SK-N-SH (cell line): Measurements from ENCODE around the gene NRSN1. TPM values are rescaled to one million over a fixed set of nuclear protein-coding genes. Genes with fewer than 3 reads are reported as not detected.

Source experiments
- CTCF ChIA-PET: fragments of 300-600, 350-600 bp; formaldehyde crosslinking; extraction: SDS; loops from one replicate; lab custom pipeline; 2021; lab: Yijun Ruan, JAX
- POLR2A ChIA-PET: fragments of 350-600 bp; sonication (Branson Sonifier 250); formaldehyde crosslinking; extraction: SDS; loops from one replicate; lab custom pipeline; 2020; ENCODE audit warnings: antibody characterized with exemption, inconsistent platforms; lab: Yijun Ruan, JAX
- DNase-seq: peaks from one replicate; pipeline ENCODE4 v3.0.0; 2012
- H2AFZ ChIP-seq: fragments of 200-600 bp; sonication (generic); 2 replicates; pipeline ENCODE4 v1.8.1; 2016; ENCODE audit warnings: antibody characterized with exemption, mild to moderate bottlenecking, low read depth
- H3F3A ChIP-seq: fragments of 200-600 bp; sonication (generic); replicated peaks from 2 replicates; pipeline ENCODE3; 2016; ENCODE audit warnings: antibody characterized with exemption, mild to moderate bottlenecking; ENCODE audit not compliant: insufficient read depth
- H3K27ac ChIP-seq, 2 experiments: fragments of 200-500 bp in 1 of 2; fragments of 200-600 bp in 1 of 2; sonication (Bioruptor generic) in 1 of 2; sonication (generic), shearing (Covaris generic) in 1 of 2; 2 replicates each; pipeline versions ENCODE4 v1.5.1 to v1.6.1; 2014 to 2016; ENCODE audit warnings: low read depth in 2 of 2, inconsistent platforms in 1 of 2, low read length in 1 of 2, mild to moderate bottlenecking in 1 of 2, mixed read lengths in 1 of 2
- H3K27me3 ChIP-seq: fragments of 200-600 bp; sonication (generic), shearing (Covaris generic); 2 replicates; pipeline ENCODE4 v1.6.1; 2016; ENCODE audit warnings: mixed run types; ENCODE audit not compliant: insufficient read depth
- H3K36me3 ChIP-seq, 2 experiments: fragments of 200-500 bp in 1 of 2; fragments of 200-600 bp in 1 of 2; sonication (Bioruptor generic) in 1 of 2; sonication (generic) in 1 of 2; replicated peaks in 1 of 2; 2 replicates each; pipeline versions ENCODE3 to v1.5.1; 2014 to 2016; ENCODE audit warnings: low read length in 1 of 2, mild to moderate bottlenecking in 1 of 2; ENCODE audit not compliant: insufficient read depth in 2 of 2, control insufficient read depth in 1 of 2
- H3K4me1 ChIP-seq, 2 experiments: fragments of 200-500 bp in 1 of 2; fragments of 200-600 bp in 1 of 2; sonication (Bioruptor generic) in 1 of 2; sonication (generic), shearing (Covaris generic) in 1 of 2; 2 replicates each; pipeline versions ENCODE4 v1.5.1 to v1.6.1; 2014 to 2016; ENCODE audit warnings: low read depth in 1 of 2, low read length in 1 of 2, mixed run types in 1 of 2; ENCODE audit not compliant: insufficient read depth in 2 of 2, control insufficient read depth in 1 of 2
- H3K4me2 ChIP-seq: fragments of 200-600 bp; sonication (generic), shearing (Covaris generic); 2 replicates; pipeline ENCODE4 v1.6.1; 2017; ENCODE audit warnings: mixed run types
- H3K4me3 ChIP-seq, 2 experiments: fragments of 200-500 bp in 1 of 2; fragments of 200-600 bp in 1 of 2; sonication (Bioruptor generic) in 1 of 2; sonication (generic), shearing (Covaris generic) in 1 of 2; 2 replicates each; pipeline versions ENCODE4 v1.5.1 to v1.8.1; 2014 to 2016; ENCODE audit warnings: low read depth in 2 of 2, inconsistent platforms in 1 of 2, low read length in 1 of 2, mild to moderate bottlenecking in 1 of 2, mixed read lengths in 1 of 2, moderate library complexity in 1 of 2
- H3K79me2 ChIP-seq: fragments of 200-600 bp; sonication (generic); 2 replicates; pipeline ENCODE4 v1.8.1; 2017; ENCODE audit warnings: mild to moderate bottlenecking; ENCODE audit not compliant: insufficient read depth
- H3K9ac ChIP-seq: fragments of 200-600 bp; sonication (generic); 2 replicates; pipeline ENCODE4 v1.6.1; 2017; ENCODE audit warnings: mixed run types
- H3K9me2 ChIP-seq: fragments of 200-600 bp; sonication (generic); 2 replicates; pipeline ENCODE4 v1.6.1; 2017; ENCODE audit warnings: mixed run types
- H3K9me3 ChIP-seq: fragments of 200-600 bp; sonication (generic); 2 replicates; pipeline ENCODE4 v1.6.1; 2017; ENCODE audit warnings: mixed run types, mild to moderate bottlenecking, moderate library complexity
- H4K20me1 ChIP-seq: fragments of 200-600 bp; sonication (generic); 2 replicates; pipeline ENCODE4 v1.6.1; 2017; ENCODE audit warnings: mild to moderate bottlenecking, mixed run types; ENCODE audit not compliant: insufficient read depth
- CHD2 ChIP-seq: fragments of 150-350 bp; IDR thresholded peaks from 2 replicates; pipeline ENCODE4 v1.6.1; 2018; ENCODE audit warnings: low read length; ENCODE audit not compliant: partially characterized antibody
- FOXJ3 ChIP-seq: sonication (generic); formaldehyde crosslinking; IDR thresholded peaks from 2 replicates; pipeline ENCODE4 v1.5.1; 2020; ENCODE audit warnings: mild to moderate bottlenecking, missing genetic modification reagents
- GATA2 ChIP-seq: sonication (generic); formaldehyde crosslinking; IDR thresholded peaks from 2 replicates; pipeline ENCODE4 v1.5.0; 2020; ENCODE audit warnings: mild to moderate bottlenecking, missing genetic modification reagents
- MAX ChIP-seq: IDR thresholded peaks from 2 replicates; pipeline ENCODE4 v1.4.0; 2012; ENCODE audit warnings: low read depth
- RCOR1 ChIP-seq: fragments of 150-350 bp; IDR thresholded peaks from 2 replicates; pipeline ENCODE4 v1.6.1; 2017; ENCODE audit warnings: antibody characterized with exemption, low read length
- TAF1 ChIP-seq: IDR thresholded peaks from 2 replicates; pipeline ENCODE4 v1.6.1; 2012; ENCODE audit warnings: low read depth, mild to moderate bottlenecking, low read length, moderate library complexity, borderline replicate concordance
- WGBS: methylation state at CpG from one replicate; pipeline ENCODE4 v1.1.6; 2017; ENCODE audit warnings: low lambda C conversion rate; 5-methylcytosine and 5-hydroxymethylcytosine counted together
- polyA plus RNA-seq, 3 experiments: library from polyadenylated mRNA; depleted of rRNA; stranded (reverse); fragments of >200 nt; gene quantifications; 2 replicates each; pipeline ENCODE4 v1.2.3, GENCODE V29; 2012
- TF ChIP-seq, protein P1 (sequence below): fragments of 150-350 bp; IDR thresholded peaks from 2 replicates; pipeline ENCODE4 v1.6.1; 2016; ENCODE audit warnings: mild to moderate bottlenecking, low read depth, low read length
- TF ChIP-seq, protein P2 (sequence below): IDR thresholded peaks from 2 replicates; pipeline ENCODE4 v1.4.0; 2012; ENCODE audit warnings: low read depth, borderline replicate concordance
- TF ChIP-seq, protein P3 (sequence below): IDR thresholded peaks from 2 replicates; pipeline ENCODE4 v1.4.0; 2012; ENCODE audit warnings: low read depth, borderline replicate concordance

The NRSN1 gene
- polyA plus RNA-seq, 1 of the 3 experiments (the other 2 are of a cell fraction): 0.02 TPM

DNA sequence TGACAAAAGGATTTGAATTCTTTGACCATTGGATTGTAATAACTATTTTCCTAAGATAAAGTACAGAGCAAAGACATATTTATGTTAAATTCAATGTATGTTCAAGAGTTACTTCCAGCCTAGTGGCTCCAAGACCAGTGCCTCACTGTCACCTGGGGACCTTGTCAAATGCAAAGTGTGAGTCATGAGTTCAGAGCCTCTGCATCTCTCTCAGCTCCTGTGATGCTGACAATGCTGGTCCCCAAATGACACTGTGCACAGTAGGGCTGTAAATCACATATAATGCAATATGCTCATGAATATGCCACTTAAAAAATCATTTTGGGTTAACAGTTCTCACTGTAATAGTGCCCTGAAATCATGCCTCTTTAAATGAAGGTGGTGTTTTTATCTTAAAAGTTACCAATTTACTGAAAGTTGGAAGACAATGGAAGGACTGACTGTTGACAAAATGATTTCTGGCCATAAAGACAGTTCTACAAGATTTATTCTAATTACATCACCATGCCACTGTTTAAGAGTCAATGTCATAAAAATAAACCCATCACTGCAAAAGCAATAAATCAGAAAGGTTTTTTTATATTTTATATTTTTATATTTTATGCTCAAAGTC is 62.1 kb downstream of the NRSN1 start:
- H3F3A ChIP-seq: no peaks in the 10 kb centered on the region
- peak overlapping the region in 1 of 2 experiments; percentile 58; a peak in 2 of 4 replicates for H3K27ac ChIP-seq
- no peaks in the 10 kb centered on the region for H3K79me2 ChIP-seq
- peaks cover 0 to 21% of the 10 kb centered on the region in 2 experiments; a peak in 2 of 4 replicates for H3K4me1 ChIP-seq
- H3K4me2 ChIP-seq: no peak overlapping the region
- no peaks in the 10 kb centered on the region for H3K27me3 ChIP-seq
- TF ChIP-seq GATA2: no peak
- TF ChIP-seq, protein P1, sequence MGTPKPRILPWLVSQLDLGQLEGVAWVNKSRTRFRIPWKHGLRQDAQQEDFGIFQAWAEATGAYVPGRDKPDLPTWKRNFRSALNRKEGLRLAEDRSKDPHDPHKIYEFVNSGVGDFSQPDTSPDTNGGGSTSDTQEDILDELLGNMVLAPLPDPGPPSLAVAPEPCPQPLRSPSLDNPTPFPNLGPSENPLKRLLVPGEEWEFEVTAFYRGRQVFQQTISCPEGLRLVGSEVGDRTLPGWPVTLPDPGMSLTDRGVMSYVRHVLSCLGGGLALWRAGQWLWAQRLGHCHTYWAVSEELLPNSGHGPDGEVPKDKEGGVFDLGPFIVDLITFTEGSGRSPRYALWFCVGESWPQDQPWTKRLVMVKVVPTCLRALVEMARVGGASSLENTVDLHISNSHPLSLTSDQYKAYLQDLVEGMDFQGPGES: no peak
- TF ChIP-seq, protein P2, sequence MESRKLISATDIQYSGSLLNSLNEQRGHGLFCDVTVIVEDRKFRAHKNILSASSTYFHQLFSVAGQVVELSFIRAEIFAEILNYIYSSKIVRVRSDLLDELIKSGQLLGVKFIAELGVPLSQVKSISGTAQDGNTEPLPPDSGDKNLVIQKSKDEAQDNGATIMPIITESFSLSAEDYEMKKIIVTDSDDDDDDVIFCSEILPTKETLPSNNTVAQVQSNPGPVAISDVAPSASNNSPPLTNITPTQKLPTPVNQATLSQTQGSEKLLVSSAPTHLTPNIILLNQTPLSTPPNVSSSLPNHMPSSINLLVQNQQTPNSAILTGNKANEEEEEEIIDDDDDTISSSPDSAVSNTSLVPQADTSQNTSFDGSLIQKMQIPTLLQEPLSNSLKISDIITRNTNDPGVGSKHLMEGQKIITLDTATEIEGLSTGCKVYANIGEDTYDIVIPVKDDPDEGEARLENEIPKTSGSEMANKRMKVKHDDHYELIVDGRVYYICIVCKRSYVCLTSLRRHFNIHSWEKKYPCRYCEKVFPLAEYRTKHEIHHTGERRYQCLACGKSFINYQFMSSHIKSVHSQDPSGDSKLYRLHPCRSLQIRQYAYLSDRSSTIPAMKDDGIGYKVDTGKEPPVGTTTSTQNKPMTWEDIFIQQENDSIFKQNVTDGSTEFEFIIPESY: no peak
- no peak for TF ChIP-seq MAX
- TF ChIP-seq TAF1: no peak
- TF ChIP-seq, protein P3, sequence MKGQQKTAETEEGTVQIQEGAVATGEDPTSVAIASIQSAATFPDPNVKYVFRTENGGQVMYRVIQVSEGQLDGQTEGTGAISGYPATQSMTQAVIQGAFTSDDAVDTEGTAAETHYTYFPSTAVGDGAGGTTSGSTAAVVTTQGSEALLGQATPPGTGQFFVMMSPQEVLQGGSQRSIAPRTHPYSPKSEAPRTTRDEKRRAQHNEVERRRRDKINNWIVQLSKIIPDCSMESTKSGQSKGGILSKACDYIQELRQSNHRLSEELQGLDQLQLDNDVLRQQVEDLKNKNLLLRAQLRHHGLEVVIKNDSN: no peak
- DNase-seq: no peak
- no peaks in the 10 kb centered on the region for H3K36me3 ChIP-seq
- no peak overlapping the region for H3K9ac ChIP-seq
- ChIA-PET POLR2A (no interaction called here), CTCF (interaction anchor here (1.3 kb wide), 1 partner anchor 17 kb away, joined by 3 read pairs; no protein-coding TSS in a partner anchor)
- H3K4me3 ChIP-seq: no peak overlapping the region
- no peaks in the 10 kb centered on the region for H3K9me3 ChIP-seq
- no peak overlapping the region for H2AFZ ChIP-seq
- H4K20me1 ChIP-seq: no peaks in the 10 kb centered on the region
- H3K9me2 ChIP-seq: no peaks in the 10 kb centered on the region

DNA sequence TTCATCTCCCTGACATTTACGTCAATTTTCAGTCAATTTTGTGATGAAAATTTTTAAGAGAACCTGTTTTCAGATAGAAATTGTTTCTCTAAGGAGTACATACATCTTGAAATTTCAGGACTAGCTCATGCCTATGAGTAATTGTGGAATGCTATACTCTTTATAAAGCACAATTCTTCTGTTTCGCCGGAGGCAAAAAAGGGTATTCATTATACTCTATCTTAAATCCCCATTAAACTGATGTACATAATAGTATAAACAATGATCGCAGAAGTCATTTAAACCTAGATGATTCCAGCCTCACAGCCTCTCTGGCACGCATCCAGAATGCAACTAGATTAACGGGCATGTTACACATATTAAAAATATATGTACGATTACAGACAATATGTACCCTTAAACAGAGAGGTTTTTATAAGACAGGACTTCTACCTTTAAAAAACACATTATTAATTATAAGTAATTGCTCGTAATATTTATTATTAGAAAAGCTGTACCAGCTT is 62.6 kb downstream of the NRSN1 start:
- H3K4me3 ChIP-seq: no peak overlapping the region
- no peaks in the 10 kb centered on the region for H3K9me3 ChIP-seq
- H3K79me2 ChIP-seq: no peaks in the 10 kb centered on the region
- H3F3A ChIP-seq: no peaks in the 10 kb centered on the region
- peak overlapping the region in 1 of 2 experiments; percentile 58; a peak in 2 of 4 replicates for H3K27ac ChIP-seq
- no peak overlapping the region for H3K4me2 ChIP-seq
- H2AFZ ChIP-seq: no peak overlapping the region
- no peak overlapping the region for H3K9ac ChIP-seq
- no peak for DNase-seq
- WGBS: 22% methylated on average over 8 of the region's 8 CpGs
- POLR2A ChIA-PET: no interaction called here
- no peaks in the 10 kb centered on the region for H4K20me1 ChIP-seq
- H3K9me2 ChIP-seq: no peaks in the 10 kb centered on the region
- no peaks in the 10 kb centered on the region for H3K36me3 ChIP-seq
- H3K27me3 ChIP-seq: no peaks in the 10 kb centered on the region
- TF ChIP-seq CHD2 (no peak), GATA2 (peak; percentile 25; the same call in 1 of the 2 replicates), FOXJ3 (CRISPR knock-in tag) (peak; percentile 25; the same call in 1 of the 2 replicates), RCOR1 (0 out of 2 replicates have a peak, but pooled peaks have one; percentile 8)
- H3K4me1 ChIP-seq: peaks cover 0 to 21% of the 10 kb centered on the region in 2 experiments; a peak in 2 of 4 replicates
- CTCF ChIA-PET: interaction anchor here (1.0 to 1.2 kb wide), 2 partner anchors 17 to 95 kb away, joined by 4 read pairs; no protein-coding TSS in a partner anchor
